Fibroblast of lung (primary cell): ENCODE measurements around the gene CRADD.

ENCODE experiments used
- EZH2 ChIP-seq: IDR thresholded peaks from 2 replicates; pipeline ENCODE4 v1.5.1; 2012; ENCODE audit warnings: low read length, control low read depth, mild to moderate bottlenecking; ENCODE audit errors: missing control alignments
- TF ChIP-seq, protein P1 (sequence below), 2 donors: IDR thresholded peaks in 1 of 2; conservative IDR thresholded peaks in 1 of 2; 1 replicate in 1 of 2; 2 replicates in 1 of 2; pipeline ENCODE4 v1.5.1; 2011 to 2012; ENCODE audit warnings: low read length in 2 of 2, control low read depth in 1 of 2, inconsistent platforms in 1 of 2, low read depth in 1 of 2, mild to moderate bottlenecking in 1 of 2

DNA sequence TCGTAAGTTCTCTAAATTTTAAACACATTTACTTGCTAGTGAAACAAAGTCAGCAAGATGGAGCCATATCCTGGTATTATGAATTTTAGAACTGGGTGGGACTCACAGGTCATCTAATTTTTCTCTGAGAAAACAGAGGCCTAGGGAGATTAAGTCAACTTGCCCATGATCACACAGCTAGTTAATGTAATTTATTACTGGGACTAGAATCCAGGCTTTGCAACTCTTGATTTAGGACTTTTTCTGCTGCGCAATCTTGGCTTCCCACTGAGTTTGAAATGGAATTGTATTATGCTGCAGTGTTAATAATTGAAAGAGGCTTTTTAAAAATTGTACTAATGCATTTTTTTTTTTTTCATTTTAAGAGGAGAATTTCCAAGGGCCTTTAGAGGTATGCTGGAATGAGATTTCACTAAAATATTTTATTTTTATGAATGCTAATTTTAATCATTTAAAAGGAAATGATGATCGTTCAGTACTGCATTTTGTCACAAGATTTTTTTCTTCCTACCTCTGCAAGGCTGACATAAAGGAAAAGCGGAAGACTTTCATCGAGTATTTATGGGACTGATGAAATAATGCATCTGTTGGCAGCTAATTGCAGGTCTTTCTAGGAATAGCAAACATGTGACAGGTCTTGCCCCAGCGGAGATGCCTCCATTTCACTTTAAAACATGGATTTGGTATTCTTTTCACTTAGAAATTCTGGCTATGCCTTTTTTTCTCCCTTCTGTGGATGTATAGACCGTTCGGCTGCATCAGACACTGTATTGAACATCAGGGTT lies 9.6 kb downstream of the CRADD start:
- TF ChIP-seq, protein P1, sequence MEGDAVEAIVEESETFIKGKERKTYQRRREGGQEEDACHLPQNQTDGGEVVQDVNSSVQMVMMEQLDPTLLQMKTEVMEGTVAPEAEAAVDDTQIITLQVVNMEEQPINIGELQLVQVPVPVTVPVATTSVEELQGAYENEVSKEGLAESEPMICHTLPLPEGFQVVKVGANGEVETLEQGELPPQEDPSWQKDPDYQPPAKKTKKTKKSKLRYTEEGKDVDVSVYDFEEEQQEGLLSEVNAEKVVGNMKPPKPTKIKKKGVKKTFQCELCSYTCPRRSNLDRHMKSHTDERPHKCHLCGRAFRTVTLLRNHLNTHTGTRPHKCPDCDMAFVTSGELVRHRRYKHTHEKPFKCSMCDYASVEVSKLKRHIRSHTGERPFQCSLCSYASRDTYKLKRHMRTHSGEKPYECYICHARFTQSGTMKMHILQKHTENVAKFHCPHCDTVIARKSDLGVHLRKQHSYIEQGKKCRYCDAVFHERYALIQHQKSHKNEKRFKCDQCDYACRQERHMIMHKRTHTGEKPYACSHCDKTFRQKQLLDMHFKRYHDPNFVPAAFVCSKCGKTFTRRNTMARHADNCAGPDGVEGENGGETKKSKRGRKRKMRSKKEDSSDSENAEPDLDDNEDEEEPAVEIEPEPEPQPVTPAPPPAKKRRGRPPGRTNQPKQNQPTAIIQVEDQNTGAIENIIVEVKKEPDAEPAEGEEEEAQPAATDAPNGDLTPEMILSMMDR (conservative IDR thresholded peaks at IDR 0.05 in 1 of 2, IDR thresholded peaks at IDR 0.05 in 1 of 2; ENCODE audit: low read depth in 1 of 2, low read length in 2 of 2), result no peak
- TF ChIP-seq EZH2, result no peak
